Measurements from ENCODE around the gene NBAS.

NBAS gene

DNA sequence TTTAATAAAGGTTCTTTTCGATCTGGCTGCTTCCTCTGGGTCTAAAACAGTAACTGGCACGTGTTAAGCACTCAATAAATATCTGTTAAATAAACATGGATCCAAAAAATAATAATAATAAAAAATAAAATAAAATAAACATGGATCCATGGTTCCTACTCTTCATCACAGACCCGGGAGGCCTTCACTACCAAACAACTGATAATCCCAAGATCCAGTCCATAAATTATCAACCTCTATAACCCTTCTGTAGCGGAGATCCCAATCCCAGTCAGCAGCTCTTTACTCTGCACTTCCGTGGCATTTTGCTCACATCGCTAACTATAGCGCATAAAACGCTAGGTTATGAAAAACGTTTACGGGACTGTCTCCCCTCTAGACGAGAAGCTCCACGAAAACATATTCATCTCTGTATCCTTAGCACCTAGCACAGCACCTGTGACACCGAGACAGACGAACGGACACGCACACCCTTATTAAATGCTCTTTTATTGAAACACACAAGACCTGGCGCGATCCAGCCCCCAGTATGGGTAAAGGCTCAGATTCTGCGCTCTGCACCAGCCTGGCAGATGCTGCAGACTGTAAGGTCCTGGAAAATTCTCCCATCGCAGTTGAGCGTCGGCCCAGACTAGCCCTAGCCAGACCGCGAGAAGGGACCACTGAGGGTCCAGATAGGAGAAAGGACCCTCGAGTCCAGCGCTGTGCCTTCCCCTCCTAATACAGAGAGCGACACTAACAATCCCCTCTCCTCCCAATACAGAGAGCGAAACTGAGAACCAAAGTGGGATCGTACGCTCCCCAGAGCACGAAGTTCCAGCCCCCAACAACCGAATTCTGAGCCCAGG, 770 bp downstream of the NBAS start:
- TF ChIP-seq FOXP2 (optimal IDR thresholded peaks at IDR 0.05; ENCODE audit: borderline replicate concordance, extremely low read depth, extremely low read length, insufficient read depth) (no peak), SIN3A (IDR thresholded peaks at IDR 0.05; ENCODE audit: borderline replicate concordance, insufficient read depth, low read length) (no peak), POLR2AphosphoS5 (IDR thresholded peaks at IDR 0.05; ENCODE audit: low read depth, low read length) (no peak), TAF1 (IDR thresholded peaks at IDR 0.05; ENCODE audit: borderline replicate concordance, insufficient read depth, low read length) (no peak)
- TF ChIP-seq, protein P1, sequence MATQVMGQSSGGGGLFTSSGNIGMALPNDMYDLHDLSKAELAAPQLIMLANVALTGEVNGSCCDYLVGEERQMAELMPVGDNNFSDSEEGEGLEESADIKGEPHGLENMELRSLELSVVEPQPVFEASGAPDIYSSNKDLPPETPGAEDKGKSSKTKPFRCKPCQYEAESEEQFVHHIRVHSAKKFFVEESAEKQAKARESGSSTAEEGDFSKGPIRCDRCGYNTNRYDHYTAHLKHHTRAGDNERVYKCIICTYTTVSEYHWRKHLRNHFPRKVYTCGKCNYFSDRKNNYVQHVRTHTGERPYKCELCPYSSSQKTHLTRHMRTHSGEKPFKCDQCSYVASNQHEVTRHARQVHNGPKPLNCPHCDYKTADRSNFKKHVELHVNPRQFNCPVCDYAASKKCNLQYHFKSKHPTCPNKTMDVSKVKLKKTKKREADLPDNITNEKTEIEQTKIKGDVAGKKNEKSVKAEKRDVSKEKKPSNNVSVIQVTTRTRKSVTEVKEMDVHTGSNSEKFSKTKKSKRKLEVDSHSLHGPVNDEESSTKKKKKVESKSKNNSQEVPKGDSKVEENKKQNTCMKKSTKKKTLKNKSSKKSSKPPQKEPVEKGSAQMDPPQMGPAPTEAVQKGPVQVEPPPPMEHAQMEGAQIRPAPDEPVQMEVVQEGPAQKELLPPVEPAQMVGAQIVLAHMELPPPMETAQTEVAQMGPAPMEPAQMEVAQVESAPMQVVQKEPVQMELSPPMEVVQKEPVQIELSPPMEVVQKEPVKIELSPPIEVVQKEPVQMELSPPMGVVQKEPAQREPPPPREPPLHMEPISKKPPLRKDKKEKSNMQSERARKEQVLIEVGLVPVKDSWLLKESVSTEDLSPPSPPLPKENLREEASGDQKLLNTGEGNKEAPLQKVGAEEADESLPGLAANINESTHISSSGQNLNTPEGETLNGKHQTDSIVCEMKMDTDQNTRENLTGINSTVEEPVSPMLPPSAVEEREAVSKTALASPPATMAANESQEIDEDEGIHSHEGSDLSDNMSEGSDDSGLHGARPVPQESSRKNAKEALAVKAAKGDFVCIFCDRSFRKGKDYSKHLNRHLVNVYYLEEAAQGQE (IDR thresholded peaks at IDR 0.05; ENCODE audit: insufficient read depth in 1 of 2, low read depth in 2 of 2, low read length in 2 of 2) = no peak

DNA sequence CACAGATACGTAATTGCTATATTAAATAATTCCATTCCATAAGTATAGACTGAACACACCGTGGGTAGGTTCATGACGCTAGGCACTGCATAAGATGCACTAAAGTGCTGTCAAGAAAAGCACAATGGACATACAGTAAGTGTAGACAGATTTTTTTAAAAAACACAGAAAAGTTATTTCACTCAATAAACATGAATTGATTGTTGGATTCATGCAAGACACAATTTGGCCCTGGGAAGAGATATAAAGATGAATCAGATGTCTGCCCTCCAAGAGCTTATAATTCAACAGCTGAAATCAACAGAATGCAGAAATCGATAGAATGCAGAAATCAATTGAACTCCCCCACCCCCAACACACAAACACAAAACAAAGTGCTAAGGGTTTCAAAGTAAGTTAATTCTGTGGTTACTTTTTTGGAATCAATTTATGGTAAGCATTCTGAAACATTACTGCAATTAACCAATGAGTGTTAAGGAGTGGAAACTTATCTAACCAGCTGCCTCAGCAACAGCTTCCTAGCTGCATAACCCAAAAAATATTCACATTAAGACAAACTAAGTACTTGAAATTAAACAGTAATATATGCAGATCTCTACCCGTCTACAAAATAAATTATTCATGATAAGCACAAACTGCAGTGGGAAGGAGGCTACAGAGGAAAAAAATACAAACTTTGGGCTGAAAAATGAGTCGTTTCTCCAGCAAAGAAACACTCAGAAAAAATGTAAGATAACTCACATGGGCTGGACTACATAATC, 1.6 kb downstream of the NBAS start:
- TF ChIP-seq, protein P1 (IDR thresholded peaks at IDR 0.05; ENCODE audit: insufficient read depth in 1 of 2, low read depth in 2 of 2, low read length in 2 of 2) = no peak
- TF ChIP-seq POLR2AphosphoS5 (IDR thresholded peaks at IDR 0.05; ENCODE audit: low read depth, low read length) (no peak), SIN3A (IDR thresholded peaks at IDR 0.05; ENCODE audit: borderline replicate concordance, insufficient read depth, low read length) (no peak), FOXP2 (optimal IDR thresholded peaks at IDR 0.05; ENCODE audit: borderline replicate concordance, extremely low read depth, extremely low read length, insufficient read depth) (no peak), TAF1 (IDR thresholded peaks at IDR 0.05; ENCODE audit: borderline replicate concordance, insufficient read depth, low read length) (no peak)

DNA sequence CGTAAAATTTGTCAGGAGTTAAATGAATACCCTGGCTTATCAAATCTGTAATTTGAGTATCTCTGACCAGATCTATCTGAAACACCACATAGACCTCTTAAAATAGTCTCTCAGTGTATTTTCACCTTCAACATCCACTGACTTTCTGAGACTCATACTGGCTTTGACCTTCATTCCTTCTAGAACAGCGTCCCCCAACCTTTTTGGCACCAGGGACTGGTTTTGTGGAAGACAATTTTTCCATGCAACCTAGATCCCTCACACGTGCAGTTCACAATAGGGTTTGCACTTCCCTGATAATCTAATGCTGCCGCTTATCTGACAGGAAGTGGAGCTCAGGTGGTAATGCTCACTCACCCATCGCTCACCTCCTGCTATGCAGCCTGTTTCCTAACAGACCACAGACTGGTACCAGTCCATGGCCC, 3.2 kb downstream of the NBAS start:
- TF ChIP-seq FOXP2 (optimal IDR thresholded peaks at IDR 0.05; ENCODE audit: borderline replicate concordance, extremely low read depth, extremely low read length, insufficient read depth) (no peak), TAF1 (IDR thresholded peaks at IDR 0.05; ENCODE audit: borderline replicate concordance, insufficient read depth, low read length) (no peak), SIN3A (IDR thresholded peaks at IDR 0.05; ENCODE audit: borderline replicate concordance, insufficient read depth, low read length) (no peak), POLR2AphosphoS5 (IDR thresholded peaks at IDR 0.05; ENCODE audit: low read depth, low read length) (no peak)
- TF ChIP-seq, protein P1 (IDR thresholded peaks at IDR 0.05; ENCODE audit: insufficient read depth in 1 of 2, low read depth in 2 of 2, low read length in 2 of 2) = no peak

DNA sequence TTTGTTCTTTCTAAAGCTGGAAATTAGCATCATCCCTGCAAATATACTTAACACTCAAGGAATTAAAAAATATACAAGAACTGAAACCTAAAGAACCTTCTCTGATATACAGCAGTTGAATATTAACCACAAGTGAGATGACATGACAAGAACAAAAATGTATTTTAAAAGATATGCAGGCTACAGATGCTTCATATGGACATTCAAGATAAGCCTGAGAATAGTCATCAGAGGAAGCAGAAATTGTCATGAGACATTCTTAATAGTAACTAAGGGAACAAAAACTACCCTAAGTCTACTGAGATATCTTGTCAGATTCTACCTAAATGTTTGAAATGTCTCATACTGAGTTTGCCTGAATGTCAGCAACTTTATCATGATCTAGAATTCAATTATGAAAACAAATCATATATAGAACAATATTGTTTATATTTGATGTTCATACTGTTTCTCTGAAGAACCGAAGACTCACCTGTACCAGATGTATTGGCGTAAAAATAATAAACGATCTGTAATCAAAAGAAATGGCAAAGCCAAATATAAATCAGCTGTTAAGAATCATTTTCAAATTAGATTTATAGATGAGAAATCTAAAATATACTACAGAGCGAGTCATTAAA, 4.7 kb downstream of the NBAS start:
- TF ChIP-seq SIN3A (IDR thresholded peaks at IDR 0.05; ENCODE audit: borderline replicate concordance, insufficient read depth, low read length) (no peak), FOXP2 (optimal IDR thresholded peaks at IDR 0.05; ENCODE audit: borderline replicate concordance, extremely low read depth, extremely low read length, insufficient read depth) (no peak), TAF1 (IDR thresholded peaks at IDR 0.05; ENCODE audit: borderline replicate concordance, insufficient read depth, low read length) (no peak), POLR2AphosphoS5 (IDR thresholded peaks at IDR 0.05; ENCODE audit: low read depth, low read length) (no peak)
- TF ChIP-seq, protein P1 (IDR thresholded peaks at IDR 0.05; ENCODE audit: insufficient read depth in 1 of 2, low read depth in 2 of 2, low read length in 2 of 2) = no peak

All from PFSK-1 (cell line).